Bronchial epithelial cell (primary cell): ENCODE results near the gene GPR37L1. TPM values are rescaled to one million over a fixed set of nuclear protein-coding genes. Genes with fewer than 3 reads are reported as not detected.
"Not testable (repeated sequence)": the region's sequence is repeated elsewhere in the genome, so short reads cannot be mapped to it uniquely, and the experiment has no call there.

ENCODE experiments used
- DNase-seq: peaks from one replicate; pipeline ENCODE4 v3.0.0-alpha.2; 2010; ENCODE audit warnings: low read depth
- FAIRE-seq: peaks from 2 replicates; lab custom pipeline; 2011; peaks lifted over from hg19 to GRCh38; lab: Jason Lieb, UNC
- H3K27me3 ChIP-seq: 2 replicates; pipeline ENCODE4 v1.5.1; 2011; ENCODE audit warnings: low read length; ENCODE audit not compliant: control insufficient read depth, insufficient read depth
- H3K36me3 ChIP-seq: 2 replicates; pipeline ENCODE4 v1.5.1; 2011; ENCODE audit warnings: low read length; ENCODE audit not compliant: control insufficient read depth, insufficient read depth
- H3K4me3 ChIP-seq: 2 replicates; pipeline ENCODE4 v1.5.1; 2011; ENCODE audit warnings: mild to moderate bottlenecking, low read depth, low read length, control low read depth
- CTCF ChIP-seq: IDR thresholded peaks from 2 replicates; pipeline ENCODE4 v1.5.1; 2011; ENCODE audit warnings: mild to moderate bottlenecking, moderate library complexity, low read length, control low read depth, inconsistent platforms; ENCODE audit not compliant: insufficient read depth, severe bottlenecking
- total RNA-seq: library from RNA; depleted of rRNA; stranded (reverse); fragments of >200 nt; gene quantifications from 2 replicates; pipeline ENCODE4 v1.2.1, GENCODE V29; 2014

Gene GPR37L1
- total RNA-seq, 1 donor from 2014 or later: not detected

GRCh38 chr1:202143011-202143767 lies 20.5 kb downstream of the GPR37L1 start:
- no peak for FAIRE-seq
- no peak for DNase-seq
- no peak for TF ChIP-seq CTCF
- Histone ChIP-seq H3K27me3 (no peaks in the 10 kb centered on the region), H3K36me3 (peaks cover 7% of the 10 kb centered on the region), H3K4me3 (peak overlapping the region; percentile 79)

GRCh38 chr1:202143768-202144401 lies 21.2 kb downstream of the GPR37L1 start:
- Histone ChIP-seq H3K36me3 (peaks cover 5% of the 10 kb centered on the region), H3K27me3 (no peaks in the 10 kb centered on the region), H3K4me3 (peak overlapping the region; percentile 79)
- no peak for FAIRE-seq
- no peak for DNase-seq
- TF ChIP-seq CTCF: no peak

- no peak for TF ChIP-seq CTCF
- Histone ChIP-seq H3K27me3 (no peaks in the 10 kb centered on the region), H3K4me3 (peak within 1 kb of the TSS; percentile 79), H3K36me3 (peaks cover 5% of the 10 kb centered on the region)
- FAIRE-seq: no peak
- DNase-seq: no peak
These were observed 21.8 kb downstream of the GPR37L1 start, which contains the start of gene ARL8A for GRCh38 chr1:202144402-202145067. TSS of gene ARL8A (minus strand) at chr1:202144737. CDS start at chr1:202144572, 165 bp downstream.

- FAIRE-seq: no peak
- TF ChIP-seq CTCF: no peak
- Histone ChIP-seq H3K36me3 (peaks cover 5% of the 10 kb centered on the region), H3K4me3 (peak overlapping the region; percentile 79), H3K27me3 (no peaks in the 10 kb centered on the region)
- peak; percentile 44 for DNase-seq
These were observed 22.5 kb downstream of the GPR37L1 start for GRCh38 chr1:202145068-202145743.

- FAIRE-seq, DNase-seq, H3K4me3 ChIP-seq, H3K27me3 ChIP-seq, H3K36me3 ChIP-seq: not testable (repeated sequence)
These were observed 23.0 kb downstream of the GPR37L1 start for GRCh38 chr1:202145744-202146140.

GRCh38 chr1:202146279-202146678 lies 23.6 kb downstream of the GPR37L1 start:
- FAIRE-seq (no peak), DNase-seq (no peak)
- H3K36me3 ChIP-seq: peaks cover 4% of the 10 kb centered on the region
- H3K4me3 ChIP-seq: no peak overlapping the region
- no peak for TF ChIP-seq CTCF
- H3K27me3 ChIP-seq: no peaks in the 10 kb centered on the region
